ENCODE measurements around the gene AASDHPPT. TPM values are rescaled to one million over a fixed set of nuclear protein-coding genes. Genes with fewer than 3 reads are reported as not detected.

The AASDHPPT gene
- total RNA-seq, 1 donor from 2014 or later = 53.6 TPM

DNA sequence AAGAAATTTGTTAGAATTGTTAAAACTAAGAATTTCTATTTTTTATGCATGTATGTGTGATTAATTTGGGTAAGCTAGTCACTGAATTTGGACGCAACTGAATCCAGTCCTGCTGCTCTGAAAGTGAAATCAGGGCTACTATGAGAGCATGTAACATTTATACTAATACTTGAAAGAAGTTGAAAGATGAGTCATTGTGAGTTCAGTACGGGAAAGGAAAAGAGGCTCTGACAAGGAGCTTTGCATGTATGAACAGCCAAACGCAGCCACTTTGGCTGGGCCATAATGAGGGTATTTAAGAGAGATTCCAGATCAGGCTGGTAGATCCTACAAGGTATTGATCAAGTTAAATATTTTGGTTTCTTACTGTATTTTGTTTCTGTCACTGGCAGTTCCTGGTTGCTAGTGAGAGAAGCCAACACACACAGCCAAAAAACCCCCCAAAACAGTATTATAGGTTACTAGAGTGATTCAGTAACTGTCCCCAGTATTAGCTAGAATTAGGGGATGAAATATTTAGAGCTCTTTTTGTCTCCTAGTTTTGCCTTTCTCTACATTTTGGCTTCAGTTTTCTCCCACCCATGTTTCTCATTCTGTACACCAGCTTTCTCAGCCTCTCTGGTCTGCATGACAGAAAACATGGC, 14.1 kb downstream of the AASDHPPT start:
- Mint-ChIP-seq H3K27me3 (ENCODE audit: insufficient read depth) (no peaks in the 10 kb centered on the region), H3K4me1 (ENCODE audit: low read depth) (peaks cover 45% of the 10 kb centered on the region), H3K36me3 (ENCODE audit: low read depth) (peaks cover 40% of the 10 kb centered on the region), H3K9me3 (no peaks in the 10 kb centered on the region), H3K27ac (peak overlapping the region; percentile 64), H3K4me3 (no peak overlapping the region)
- intact Hi-C loops (cut with micrococcal nuclease) = loop anchor here (1.0 kb wide), 1 partner anchor 14 kb away; the partner anchor contains the start of genes AASDHPPT and KBTBD3
- no peak for DNase-seq (ENCODE audit: low spot score)

- Mint-ChIP-seq H3K9me3 (no peaks in the 10 kb centered on the region), H3K36me3 (ENCODE audit: low read depth) (peaks cover 46% of the 10 kb centered on the region), H3K4me3 (no peak overlapping the region)
Observed at GRCh38 chr11:106092446-106092845, 15.0 kb downstream of the AASDHPPT start.

GRCh38 chr11:106098893-106099553, 21.6 kb downstream of the AASDHPPT start:
- H3K27ac Mint-ChIP-seq = no peak overlapping the region
- no peak for DNase-seq (ENCODE audit: low spot score)
- H3K27me3 Mint-ChIP-seq (ENCODE audit: insufficient read depth) = no peaks in the 10 kb centered on the region
- H3K4me1 Mint-ChIP-seq (ENCODE audit: low read depth) = no peaks in the 10 kb centered on the region
- H3K36me3 Mint-ChIP-seq (ENCODE audit: low read depth) = peaks cover 29% of the 10 kb centered on the region
- intact Hi-C loops (cut with micrococcal nuclease) = no loop called here
- no peak overlapping the region for H3K4me3 Mint-ChIP-seq
- no peaks in the 10 kb centered on the region for H3K9me3 Mint-ChIP-seq

More at GRCh38 chr11:106092446-106092845, 15.0 kb downstream of the AASDHPPT start:
- no peak for DNase-seq (ENCODE audit: low spot score)
- no peaks in the 10 kb centered on the region for H3K27me3 Mint-ChIP-seq (ENCODE audit: insufficient read depth)
- intact Hi-C loops (cut with micrococcal nuclease) = no loop called here
- H3K27ac Mint-ChIP-seq = no peak overlapping the region
- H3K4me1 Mint-ChIP-seq (ENCODE audit: low read depth) = peaks cover 39% of the 10 kb centered on the region

GRCh38 chr11:106101370-106101769, 23.9 kb downstream of the AASDHPPT start:
- Mint-ChIP-seq H3K4me3 (no peak overlapping the region), H3K9me3 (no peaks in the 10 kb centered on the region), H3K36me3 (ENCODE audit: low read depth) (peaks cover 19% of the 10 kb centered on the region), H3K27me3 (ENCODE audit: insufficient read depth) (no peaks in the 10 kb centered on the region), H3K4me1 (ENCODE audit: low read depth) (no peaks in the 10 kb centered on the region), H3K27ac (no peak overlapping the region)
- DNase-seq (ENCODE audit: low spot score) = no peak
- intact Hi-C loops (cut with micrococcal nuclease) = no loop called here

DNA sequence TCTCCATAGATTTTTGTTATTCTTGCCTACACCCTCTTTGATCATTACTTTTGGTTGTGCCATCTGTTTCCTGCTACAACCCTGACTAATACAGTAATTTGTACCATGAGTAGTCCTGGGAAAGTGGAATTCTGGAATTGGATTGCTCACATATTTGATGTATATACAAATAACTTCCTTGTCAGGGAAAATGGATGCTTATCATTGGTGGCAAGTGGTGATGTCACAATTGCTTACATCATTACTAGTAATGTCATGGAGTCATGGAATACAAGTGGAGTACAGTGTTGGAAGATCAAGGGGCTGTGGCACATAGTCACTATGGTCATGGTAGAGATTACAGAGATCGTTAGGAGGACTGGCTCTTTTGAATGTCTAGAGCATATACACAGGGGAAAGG, 24.4 kb downstream of the AASDHPPT start:
- no peak overlapping the region for H3K27ac Mint-ChIP-seq
- H3K36me3 Mint-ChIP-seq (ENCODE audit: low read depth) = peaks cover 15% of the 10 kb centered on the region
- H3K27me3 Mint-ChIP-seq (ENCODE audit: insufficient read depth) = no peaks in the 10 kb centered on the region
- intact Hi-C loops (cut with micrococcal nuclease) = no loop called here
- H3K4me1 Mint-ChIP-seq (ENCODE audit: low read depth) = no peaks in the 10 kb centered on the region
- no peaks in the 10 kb centered on the region for H3K9me3 Mint-ChIP-seq
- no peak for DNase-seq (ENCODE audit: low spot score)
- no peak overlapping the region for H3K4me3 Mint-ChIP-seq

DNA sequence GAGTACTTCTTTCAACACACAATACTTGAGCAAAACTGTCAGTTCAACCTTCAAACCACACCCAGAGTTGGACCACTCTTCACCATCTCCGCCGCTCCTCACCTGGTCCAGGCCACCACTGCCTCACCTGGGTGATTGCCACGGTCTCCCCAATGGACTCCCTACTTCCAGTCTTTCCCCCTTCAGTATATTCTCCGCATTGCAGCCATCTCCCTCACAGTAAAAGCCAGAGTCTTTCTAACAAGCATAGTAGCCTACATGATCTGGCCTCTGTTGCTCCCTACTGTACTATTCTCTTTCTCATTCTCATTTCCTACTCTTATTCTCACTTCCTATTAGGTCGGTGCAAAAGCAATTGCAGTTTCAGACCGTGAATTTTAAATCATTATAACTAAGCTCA, 28.5 kb downstream of the AASDHPPT start:
- no peak overlapping the region for H3K4me3 Mint-ChIP-seq
- H3K27me3 Mint-ChIP-seq (ENCODE audit: insufficient read depth) = no peaks in the 10 kb centered on the region
- no peak for DNase-seq (ENCODE audit: low spot score)
- H3K27ac Mint-ChIP-seq = no peak overlapping the region
- no peaks in the 10 kb centered on the region for H3K4me1 Mint-ChIP-seq (ENCODE audit: low read depth)
- H3K9me3 Mint-ChIP-seq = no peaks in the 10 kb centered on the region
- intact Hi-C loops (cut with micrococcal nuclease) = no loop called here
- no peaks in the 10 kb centered on the region for H3K36me3 Mint-ChIP-seq (ENCODE audit: low read depth)

GRCh38 chr11:106121570-106122320, 44.3 kb downstream of the AASDHPPT start:
- peaks cover 4% of the 10 kb centered on the region for H3K9me3 Mint-ChIP-seq
- H3K27ac Mint-ChIP-seq = no peak overlapping the region
- peaks cover 2% of the 10 kb centered on the region for H3K27me3 Mint-ChIP-seq (ENCODE audit: insufficient read depth)
- no peak for DNase-seq (ENCODE audit: low spot score)
- H3K4me1 Mint-ChIP-seq (ENCODE audit: low read depth) = no peaks in the 10 kb centered on the region
- H3K36me3 Mint-ChIP-seq (ENCODE audit: low read depth) = no peaks in the 10 kb centered on the region
- intact Hi-C loops (cut with micrococcal nuclease) = no loop called here
- H3K4me3 Mint-ChIP-seq = no peak overlapping the region

DNA sequence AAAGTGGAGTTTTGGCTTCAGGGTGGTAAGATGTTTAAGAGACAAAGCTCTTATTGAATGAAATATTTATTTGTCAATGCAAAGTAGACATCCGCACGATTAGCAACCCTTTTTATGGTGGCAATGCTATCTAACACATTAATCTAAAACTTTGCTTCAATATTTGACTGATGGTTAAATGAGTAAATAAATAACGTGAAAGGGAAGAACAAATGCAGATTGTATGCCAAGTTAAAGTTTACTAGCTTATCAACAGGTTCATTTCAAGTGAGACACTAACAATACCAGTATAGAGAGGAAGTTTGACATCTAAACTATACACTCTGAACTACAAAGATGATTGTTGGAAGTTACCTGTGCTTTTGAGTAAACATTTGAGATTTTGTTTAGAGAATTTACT, 50.1 kb downstream of the AASDHPPT start:
- no peaks in the 10 kb centered on the region for H3K9me3 Mint-ChIP-seq
- no peak overlapping the region for H3K4me3 Mint-ChIP-seq
- intact Hi-C loops (cut with micrococcal nuclease) = no loop called here
- H3K27ac Mint-ChIP-seq = no peak overlapping the region
- no peaks in the 10 kb centered on the region for H3K4me1 Mint-ChIP-seq (ENCODE audit: low read depth)
- H3K36me3 Mint-ChIP-seq (ENCODE audit: low read depth) = no peaks in the 10 kb centered on the region
- peaks cover 8% of the 10 kb centered on the region for H3K27me3 Mint-ChIP-seq (ENCODE audit: insufficient read depth)
- DNase-seq (ENCODE audit: low spot score) = no peak

DNA sequence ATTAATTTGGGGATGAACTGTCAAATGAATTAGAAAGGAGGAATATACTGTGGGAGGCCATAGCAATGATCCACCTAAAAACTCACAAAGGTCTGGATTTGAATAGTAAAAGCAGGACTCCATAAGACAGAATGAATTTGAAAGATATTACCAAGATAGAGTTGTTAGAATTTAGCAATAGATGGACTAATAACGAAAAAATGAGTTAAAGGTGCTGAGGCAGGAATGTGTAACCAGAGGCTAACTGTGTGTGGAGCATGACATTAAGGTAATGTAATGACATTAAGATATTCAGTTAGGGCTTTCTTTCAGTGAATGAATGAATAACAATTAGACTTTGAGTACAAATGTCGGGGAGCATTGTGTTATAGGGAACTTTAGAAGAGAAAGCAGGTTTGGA, 51.3 kb downstream of the AASDHPPT start:
- H3K4me3 Mint-ChIP-seq = no peak overlapping the region
- no peak overlapping the region for H3K27ac Mint-ChIP-seq
- no peaks in the 10 kb centered on the region for H3K4me1 Mint-ChIP-seq (ENCODE audit: low read depth)
- no peaks in the 10 kb centered on the region for H3K9me3 Mint-ChIP-seq
- H3K36me3 Mint-ChIP-seq (ENCODE audit: low read depth) = no peaks in the 10 kb centered on the region
- DNase-seq (ENCODE audit: low spot score) = no peak
- intact Hi-C loops (cut with micrococcal nuclease) = no loop called here
- H3K27me3 Mint-ChIP-seq (ENCODE audit: insufficient read depth) = peaks cover 11% of the 10 kb centered on the region

DNA sequence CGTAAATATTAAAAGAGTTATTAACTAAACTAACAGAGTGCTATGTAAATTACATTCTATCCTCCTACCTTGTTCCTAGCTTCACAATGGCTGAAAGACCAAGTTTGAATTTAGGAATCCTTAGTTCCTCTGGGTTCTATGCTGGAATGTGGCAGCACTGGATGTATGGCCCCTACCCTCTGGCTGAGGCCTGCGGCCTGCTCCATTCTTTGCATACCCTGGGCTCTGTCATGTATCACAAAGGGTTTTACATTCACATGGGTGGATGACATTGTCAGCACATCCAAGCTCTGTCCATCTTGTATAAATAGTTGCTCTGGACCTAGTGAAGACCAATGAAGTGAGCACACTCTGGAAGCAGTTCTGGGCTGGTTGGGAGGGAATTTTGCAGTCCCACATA, 54.5 kb downstream of the AASDHPPT start:
- Mint-ChIP-seq H3K9me3 (no peaks in the 10 kb centered on the region), H3K4me1 (ENCODE audit: low read depth) (no peaks in the 10 kb centered on the region), H3K27ac (no peak overlapping the region), H3K36me3 (ENCODE audit: low read depth) (no peaks in the 10 kb centered on the region), H3K4me3 (no peak overlapping the region), H3K27me3 (ENCODE audit: insufficient read depth) (peaks cover 16% of the 10 kb centered on the region)
- DNase-seq (ENCODE audit: low spot score) = no peak
- intact Hi-C loops (cut with micrococcal nuclease) = no loop called here

DNA sequence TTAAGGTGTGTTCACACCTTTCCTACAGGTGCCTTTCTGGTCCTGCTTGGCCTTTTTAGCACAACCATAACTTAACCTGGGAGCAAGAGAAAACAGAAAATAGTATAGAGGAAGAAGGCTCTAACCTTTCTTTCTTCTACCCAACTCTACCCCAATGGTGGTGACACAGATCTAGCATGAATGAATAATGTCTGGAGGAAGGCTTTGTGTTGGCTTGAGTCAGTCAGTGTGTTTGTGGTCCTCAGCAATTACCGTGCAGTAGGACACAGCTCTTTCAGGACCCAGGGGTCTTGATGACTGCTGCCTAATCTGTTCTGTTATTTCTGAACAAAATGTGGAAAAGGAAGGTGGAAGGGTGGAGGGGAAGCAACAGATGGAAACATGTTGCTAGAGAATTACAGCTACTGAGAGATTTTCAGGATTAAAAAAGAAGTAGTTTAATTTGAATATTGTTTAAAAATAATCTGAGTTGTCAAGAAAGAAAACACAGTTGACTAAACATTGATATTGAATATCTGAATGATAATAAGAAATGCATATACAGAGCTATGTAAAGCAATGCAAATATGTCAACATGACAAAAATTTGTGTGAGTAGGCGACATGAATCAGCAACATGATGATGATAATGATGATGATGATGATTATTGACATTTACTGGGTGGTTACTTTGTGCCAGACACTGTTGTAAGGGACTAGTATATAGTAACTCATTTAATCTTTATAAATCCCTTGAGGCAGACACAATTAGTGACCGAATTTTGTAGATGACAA, 55.3 kb downstream of the AASDHPPT start:
- intact Hi-C loops (cut with micrococcal nuclease) = loop anchor here (1.0 kb wide), 1 partner anchor 44 kb away; no protein-coding TSS in a partner anchor
- Mint-ChIP-seq H3K4me1 (ENCODE audit: low read depth) (no peaks in the 10 kb centered on the region), H3K4me3 (no peak overlapping the region), H3K9me3 (no peaks in the 10 kb centered on the region), H3K36me3 (ENCODE audit: low read depth) (no peaks in the 10 kb centered on the region), H3K27ac (no peak overlapping the region), H3K27me3 (ENCODE audit: insufficient read depth) (peaks cover 12% of the 10 kb centered on the region)
- DNase-seq (ENCODE audit: low spot score) = no peak

GRCh38 chr11:106133529-106133928, 56.1 kb downstream of the AASDHPPT start:
- Mint-ChIP-seq H3K36me3 (ENCODE audit: low read depth) (no peaks in the 10 kb centered on the region), H3K27me3 (ENCODE audit: insufficient read depth) (peaks cover 12% of the 10 kb centered on the region), H3K9me3 (no peaks in the 10 kb centered on the region), H3K4me3 (no peak overlapping the region), H3K27ac (no peak overlapping the region), H3K4me1 (ENCODE audit: low read depth) (no peaks in the 10 kb centered on the region)
- DNase-seq (ENCODE audit: low spot score) = no peak
- intact Hi-C loops (cut with micrococcal nuclease) = loop anchor here (1.0 kb wide), 1 partner anchor 45 kb away; no protein-coding TSS in a partner anchor
